ENCODE data around the gene PRR14L. TPM values are rescaled to one million over a fixed set of nuclear protein-coding genes. Genes with fewer than 3 reads are reported as not detected.
"Not testable (repeated sequence)": the region's sequence is repeated elsewhere in the genome, so short reads cannot be mapped to it uniquely, and the experiment has no call there.

The PRR14L gene
- polyA plus RNA-seq (2013, experiment 1 of 2) = 10.3 TPM
- 9.3 TPM for polyA plus RNA-seq (2013, experiment 2 of 2)

- no peak within 1 kb of the TSS for H2BK12ac ChIP-seq (ENCODE audit: low read length in 2 of 2)
- H3K79me1 ChIP-seq (replicated peaks; ENCODE audit: low read length, poor library complexity, severe bottlenecking) = peaks cover 7% of the 10 kb centered on the region
- H2AFZ ChIP-seq (ENCODE audit: low read depth, low read length) = no peak within 1 kb of the TSS
- no peaks in the 10 kb centered on the region for H3K9me3 ChIP-seq (ENCODE audit: control insufficient read depth, low read length)
- peak within 1 kb of the TSS; percentile 35 for H2AK5ac ChIP-seq (ENCODE audit: low read length, severe bottlenecking)
- H3K23ac ChIP-seq (ENCODE audit: low read length in 2 of 2) = peak within 1 kb of the TSS in 1 of 2 experiments; percentile 25
- peaks cover 14% of the 10 kb centered on the region for H3K4me1 ChIP-seq (ENCODE audit: control insufficient read depth, insufficient read depth, low read depth, low read length)
- peak within 1 kb of the TSS; percentile 73 for H2BK120ac ChIP-seq (ENCODE audit: low read depth, low read length)
- H3K27me3 ChIP-seq (ENCODE audit: control insufficient read depth in 1 of 2, insufficient read depth in 1 of 2, low read length in 2 of 2) = no peaks in the 10 kb centered on the region
- H2BK15ac ChIP-seq (ENCODE audit: low read depth, poor library complexity, severe bottlenecking) = peak within 1 kb of the TSS; percentile 83
- peak within 1 kb of the TSS in 1 of 2 experiments; percentile 89 for H3K14ac ChIP-seq (ENCODE audit: low read length in 2 of 2)
- H3K27ac ChIP-seq (ENCODE audit: low read length, poor library complexity, severe bottlenecking) = peak within 1 kb of the TSS; percentile 31
- H3K9ac ChIP-seq (ENCODE audit: low read length) = peak within 1 kb of the TSS; percentile 99
- H3K18ac ChIP-seq (ENCODE audit: low read depth in 1 of 2, low read length in 2 of 2) = peak within 1 kb of the TSS; percentile 79 to 98
- peaks cover 5 to 6% of the 10 kb centered on the region in 2 experiments for H3K36me3 ChIP-seq (ENCODE audit: control insufficient read depth in 1 of 2, insufficient read depth in 2 of 2, low read depth in 1 of 2, low read length in 2 of 2)
- peak; percentile 93 for DNase-seq
- peak within 1 kb of the TSS; percentile 90 for H4K91ac ChIP-seq (ENCODE audit: low read length)
- H4K8ac ChIP-seq (ENCODE audit: low read length) = peak within 1 kb of the TSS; percentile 96
- under 1% methylated on average over 62 of the region's 62 CpGs for WGBS
- peak within 1 kb of the TSS; percentile 75 for H2BK5ac ChIP-seq (ENCODE audit: low read depth, low read length, poor library complexity, severe bottlenecking)
- H3K4me2 ChIP-seq (ENCODE audit: low read length, poor library complexity, severe bottlenecking) = peak within 1 kb of the TSS; percentile 84
- peak within 1 kb of the TSS; percentile 83 to 87 for H3K4ac ChIP-seq (ENCODE audit: low read depth in 1 of 2, low read length in 2 of 2)
- H3K4me3 ChIP-seq (ENCODE audit: insufficient read depth in 1 of 2, low read depth in 1 of 2, low read length in 2 of 2) = peak within 1 kb of the TSS; percentile 89 to 100
These were observed at the start of gene PRR14L for GRCh38 chr22:31749636-31750364. Gene PRR14L (minus strand): TSS chr22:31750132. CDS start chr22:31738860, 11,272 bp downstream.

- not testable (repeated sequence) for H3K27ac ChIP-seq (ENCODE audit: low read length, poor library complexity, severe bottlenecking); H3K18ac ChIP-seq (ENCODE audit: low read depth in 1 of 2, low read length in 2 of 2); H3K4ac ChIP-seq (ENCODE audit: low read depth in 1 of 2, low read length in 2 of 2); H2BK15ac ChIP-seq (ENCODE audit: low read depth, poor library complexity, severe bottlenecking); H3K79me1 ChIP-seq (replicated peaks; ENCODE audit: low read length, poor library complexity, severe bottlenecking); H2AFZ ChIP-seq (ENCODE audit: low read depth, low read length); H2AK5ac ChIP-seq (ENCODE audit: low read length, severe bottlenecking); H3K9me3 ChIP-seq (ENCODE audit: control insufficient read depth, low read length); H3K4me2 ChIP-seq (ENCODE audit: low read length, poor library complexity, severe bottlenecking); H3K9ac ChIP-seq (ENCODE audit: low read length); DNase-seq; H3K4me1 ChIP-seq (ENCODE audit: control insufficient read depth, insufficient read depth, low read depth, low read length); H4K8ac ChIP-seq (ENCODE audit: low read length); H4K91ac ChIP-seq (ENCODE audit: low read length); H2BK12ac ChIP-seq (ENCODE audit: low read length in 2 of 2); H3K23ac ChIP-seq (ENCODE audit: low read length in 2 of 2); H2BK120ac ChIP-seq (ENCODE audit: low read depth, low read length); H3K27me3 ChIP-seq (ENCODE audit: control insufficient read depth in 1 of 2, insufficient read depth in 1 of 2, low read length in 2 of 2); H2BK5ac ChIP-seq (ENCODE audit: low read depth, low read length, poor library complexity, severe bottlenecking); H3K14ac ChIP-seq (ENCODE audit: low read length in 2 of 2); H3K4me3 ChIP-seq (ENCODE audit: insufficient read depth in 1 of 2, low read depth in 1 of 2, low read length in 2 of 2)
- 98% methylated on average over 5 of the region's 8 CpGs for WGBS
- peaks cover 25 to 64% of the 10 kb centered on the region in 2 experiments for H3K36me3 ChIP-seq (ENCODE audit: control insufficient read depth in 1 of 2, insufficient read depth in 2 of 2, low read depth in 1 of 2, low read length in 2 of 2)
These were observed 49.4 kb upstream of the PRR14L start for GRCh38 chr22:31799358-31799757.

- Histone ChIP-seq H2BK120ac (ENCODE audit: low read depth, low read length) (no peak overlapping the region), H3K9me3 (ENCODE audit: control insufficient read depth, low read length) (no peaks in the 10 kb centered on the region), H3K27me3 (ENCODE audit: control insufficient read depth in 1 of 2, insufficient read depth in 1 of 2, low read length in 2 of 2) (no peaks in the 10 kb centered on the region), H4K91ac (ENCODE audit: low read length) (no peak overlapping the region), H3K4ac (ENCODE audit: low read depth in 1 of 2, low read length in 2 of 2) (no peak overlapping the region), H2BK5ac (ENCODE audit: low read depth, low read length, poor library complexity, severe bottlenecking) (no peak overlapping the region), H3K23ac (ENCODE audit: low read length in 2 of 2) (no peak overlapping the region), H3K27ac (ENCODE audit: low read length, poor library complexity, severe bottlenecking) (no peak overlapping the region), H2BK15ac (ENCODE audit: low read depth, poor library complexity, severe bottlenecking) (no peak overlapping the region), H3K36me3 (ENCODE audit: control insufficient read depth in 1 of 2, insufficient read depth in 2 of 2, low read depth in 1 of 2, low read length in 2 of 2) (peaks cover 4 to 38% of the 10 kb centered on the region in 2 experiments), H2BK12ac (ENCODE audit: low read length in 2 of 2) (no peak overlapping the region), H4K8ac (ENCODE audit: low read length) (no peak overlapping the region), H3K4me1 (ENCODE audit: control insufficient read depth, insufficient read depth, low read depth, low read length) (no peaks in the 10 kb centered on the region), H2AK5ac (ENCODE audit: low read length, severe bottlenecking) (no peak overlapping the region), H2AFZ (ENCODE audit: low read depth, low read length) (no peak overlapping the region), H3K18ac (ENCODE audit: low read depth in 1 of 2, low read length in 2 of 2) (no peak overlapping the region), H3K9ac (ENCODE audit: low read length) (no peak overlapping the region), H3K14ac (ENCODE audit: low read length in 2 of 2) (no peak overlapping the region), H3K79me1 (replicated peaks; ENCODE audit: low read length, poor library complexity, severe bottlenecking) (no peaks in the 10 kb centered on the region), H3K4me3 (ENCODE audit: insufficient read depth in 1 of 2, low read depth in 1 of 2, low read length in 2 of 2) (no peak overlapping the region), H3K4me2 (ENCODE audit: low read length, poor library complexity, severe bottlenecking) (no peak overlapping the region)
- 100% methylated on average over 2 of the region's 2 CpGs for WGBS
- DNase-seq = no peak
These were observed 40.3 kb upstream of the PRR14L start for GRCh38 chr22:31790240-31790639.

GRCh38 chr22:31789803-31790202 lies 39.9 kb upstream of the PRR14L start:
- Histone ChIP-seq H3K4me1 (ENCODE audit: control insufficient read depth, insufficient read depth, low read depth, low read length) (no peaks in the 10 kb centered on the region), H3K36me3 (ENCODE audit: control insufficient read depth in 1 of 2, insufficient read depth in 2 of 2, low read depth in 1 of 2, low read length in 2 of 2) (peaks cover 4 to 43% of the 10 kb centered on the region in 2 experiments), H3K79me1 (replicated peaks; ENCODE audit: low read length, poor library complexity, severe bottlenecking) (no peaks in the 10 kb centered on the region), H4K8ac (ENCODE audit: low read length) (no peak overlapping the region), H2BK12ac (ENCODE audit: low read length in 2 of 2) (no peak overlapping the region), H3K14ac (ENCODE audit: low read length in 2 of 2) (no peak overlapping the region), H3K9me3 (ENCODE audit: control insufficient read depth, low read length) (no peaks in the 10 kb centered on the region), H2BK120ac (ENCODE audit: low read depth, low read length) (no peak overlapping the region), H3K18ac (ENCODE audit: low read depth in 1 of 2, low read length in 2 of 2) (no peak overlapping the region), H3K4ac (ENCODE audit: low read depth in 1 of 2, low read length in 2 of 2) (no peak overlapping the region), H3K4me2 (ENCODE audit: low read length, poor library complexity, severe bottlenecking) (no peak overlapping the region), H2BK5ac (ENCODE audit: low read depth, low read length, poor library complexity, severe bottlenecking) (no peak overlapping the region), H3K27ac (ENCODE audit: low read length, poor library complexity, severe bottlenecking) (no peak overlapping the region), H2AFZ (ENCODE audit: low read depth, low read length) (no peak overlapping the region), H2BK15ac (ENCODE audit: low read depth, poor library complexity, severe bottlenecking) (no peak overlapping the region), H3K23ac (ENCODE audit: low read length in 2 of 2) (no peak overlapping the region), H3K4me3 (ENCODE audit: insufficient read depth in 1 of 2, low read depth in 1 of 2, low read length in 2 of 2) (no peak overlapping the region), H4K91ac (ENCODE audit: low read length) (no peak overlapping the region), H3K27me3 (ENCODE audit: control insufficient read depth in 1 of 2, insufficient read depth in 1 of 2, low read length in 2 of 2) (no peaks in the 10 kb centered on the region), H2AK5ac (ENCODE audit: low read length, severe bottlenecking) (no peak overlapping the region), H3K9ac (ENCODE audit: low read length) (no peak overlapping the region)
- 100% methylated on average over 3 of the region's 3 CpGs for WGBS
- DNase-seq = no peak
